ENCODE results near the gene SHLD3.
A peak's percentile ranks its signal among the peaks of the same experiment; 100 is the strongest.
"Not testable (repeated sequence)": the region's sequence is repeated elsewhere in the genome, so short reads cannot be mapped to it uniquely, and the experiment has no call there.

The SHLD3 gene

GRCh38 chr5:65624571-65625555, at the start of gene SHLD3, which contains the start of gene TRAPPC13:
Gene SHLD3, plus strand, starts transcription at chr5:65625027. Its CDS starts 4,561 bp downstream, at chr5:65629588.
Gene TRAPPC13, plus strand, starts transcription at chr5:65625027. Its CDS starts 34 bp downstream, at chr5:65625061.
- peak; percentile 78 to 81 for DNase-seq

GRCh38 chr5:65577141-65577540, 47.7 kb upstream of the SHLD3 start:
- no peak for DNase-seq

GRCh38 chr5:65588694-65589093, 36.1 kb upstream of the SHLD3 start:
- no peak for DNase-seq

GRCh38 chr5:65601761-65602160, 23.1 kb upstream of the SHLD3 start:
- DNase-seq, result not testable (repeated sequence)

DNA sequence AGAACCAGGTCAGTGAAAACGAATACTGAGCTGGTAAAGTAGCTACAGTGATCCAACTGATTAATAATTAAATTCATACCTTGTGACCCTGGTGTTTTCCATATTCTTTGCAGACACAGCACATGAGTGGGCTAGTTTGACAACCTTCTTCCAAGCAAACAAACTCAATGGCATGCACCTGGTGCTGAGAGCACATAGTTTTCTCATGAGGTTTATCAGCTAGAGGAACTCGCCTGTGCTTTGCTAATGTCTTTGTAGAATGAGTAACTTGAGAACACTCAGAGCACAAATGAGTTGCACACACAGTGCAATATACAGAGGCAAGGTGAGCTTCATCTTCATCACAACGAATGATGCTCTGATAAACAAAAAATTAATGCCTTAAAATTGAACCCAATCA, 13.3 kb upstream of the SHLD3 start:
- no peak for DNase-seq

GRCh38 chr5:65612298-65612907, 12.4 kb upstream of the SHLD3 start:
- DNase-seq, result no peak

DNA sequence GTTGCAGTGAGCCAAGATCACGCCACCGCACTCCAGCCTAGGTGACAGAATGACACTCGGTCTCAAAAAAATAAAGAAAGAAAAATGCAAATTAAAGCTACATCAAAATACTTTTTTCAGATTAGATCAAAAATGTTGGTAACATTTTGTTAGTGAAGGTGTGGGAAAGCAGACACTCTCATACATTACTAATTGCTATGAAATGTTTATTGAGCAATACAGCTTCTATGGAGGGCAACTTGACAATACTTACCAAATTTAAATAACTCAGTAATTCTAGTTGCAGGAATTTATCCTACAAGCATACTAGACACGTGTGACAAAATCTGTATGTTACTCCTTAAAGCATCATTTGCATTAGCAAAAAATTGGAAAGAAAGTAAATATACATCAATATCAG, 4.8 kb upstream of the SHLD3 start:
- DNase-seq, result no peak

GRCh38 chr5:65621961-65622360, 2.9 kb upstream of the SHLD3 start:
- DNase-seq, result not testable (repeated sequence)

DNA sequence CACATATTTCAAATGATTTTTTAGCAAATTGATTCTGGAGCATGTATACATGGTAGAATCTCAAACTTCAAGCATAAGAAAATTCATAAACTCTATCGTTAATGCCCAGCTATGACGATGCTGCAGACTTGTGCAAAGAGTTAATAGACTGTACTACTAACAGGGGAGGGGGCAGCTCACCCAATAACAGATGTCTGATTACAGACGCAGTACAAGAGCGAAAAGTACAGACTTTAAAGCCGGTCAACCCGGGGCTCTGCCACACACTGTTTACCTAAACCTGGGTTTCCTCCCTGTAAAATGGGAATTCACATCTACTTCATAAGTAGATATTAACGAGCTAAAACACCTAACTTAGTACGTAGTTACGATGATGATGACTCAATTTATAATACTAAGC, 1.3 kb upstream of the SHLD3 start:
- no peak for DNase-seq

DNA sequence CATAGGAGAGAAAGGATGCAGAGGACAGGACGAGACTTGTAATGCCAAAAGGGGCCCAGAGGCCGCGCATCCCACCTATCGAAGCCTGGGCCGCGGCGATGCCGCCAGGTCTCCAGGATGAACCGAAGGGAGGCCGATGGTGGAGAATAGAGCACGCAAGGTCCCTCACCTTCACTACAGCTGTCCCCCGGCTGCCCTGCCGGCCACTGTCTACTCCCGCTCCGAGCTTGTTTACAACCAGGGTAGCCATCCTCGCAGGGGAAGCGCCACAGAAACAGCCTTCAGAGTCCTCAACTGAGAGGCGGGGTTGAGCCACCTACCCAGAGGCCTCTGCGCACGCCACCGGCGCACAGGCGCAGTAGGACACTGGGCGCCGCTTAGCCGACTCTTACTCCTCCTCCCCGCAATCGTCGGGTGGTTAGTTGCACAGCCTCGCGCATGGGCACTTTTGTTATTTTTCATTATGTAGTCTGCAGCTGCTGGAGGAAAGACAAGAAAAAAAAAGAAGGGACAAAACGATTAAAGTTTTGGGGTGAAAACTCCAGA, 729 bp upstream of the SHLD3 start, which contains the start of gene TRIM23:
TRIM23 (minus strand) TSS at position 309 of the 546 bp plus-strand sequence; CDS start at position 250, 59 bp downstream.
- DNase-seq, result peak; percentile 86 to 91

DNA sequence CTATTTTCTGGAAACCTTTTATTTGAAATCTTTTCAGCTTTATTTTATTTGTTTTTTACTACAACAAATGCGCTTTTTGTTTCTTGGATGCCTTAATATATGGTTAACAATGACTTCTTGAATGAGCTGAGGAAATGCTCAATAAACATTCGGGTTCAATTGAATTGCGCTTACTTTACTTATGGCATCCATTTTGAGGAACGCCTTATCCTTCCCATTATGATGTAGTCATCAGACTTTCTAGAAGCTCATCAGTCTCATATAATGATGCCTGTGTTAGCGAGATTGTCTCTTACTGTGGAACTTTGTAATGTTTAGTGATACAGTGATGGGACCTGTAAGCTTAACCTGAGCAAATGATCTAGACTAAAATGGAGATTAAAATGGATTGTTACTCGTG, 916 bp downstream of the SHLD3 start:
- no peak for DNase-seq

- no peak for DNase-seq
Measured at GRCh38 chr5:65630981-65631380, 6.2 kb downstream of the SHLD3 start.

- DNase-seq, result no peak
Measured at GRCh38 chr5:65640240-65640639, 15.4 kb downstream of the SHLD3 start.

DNA sequence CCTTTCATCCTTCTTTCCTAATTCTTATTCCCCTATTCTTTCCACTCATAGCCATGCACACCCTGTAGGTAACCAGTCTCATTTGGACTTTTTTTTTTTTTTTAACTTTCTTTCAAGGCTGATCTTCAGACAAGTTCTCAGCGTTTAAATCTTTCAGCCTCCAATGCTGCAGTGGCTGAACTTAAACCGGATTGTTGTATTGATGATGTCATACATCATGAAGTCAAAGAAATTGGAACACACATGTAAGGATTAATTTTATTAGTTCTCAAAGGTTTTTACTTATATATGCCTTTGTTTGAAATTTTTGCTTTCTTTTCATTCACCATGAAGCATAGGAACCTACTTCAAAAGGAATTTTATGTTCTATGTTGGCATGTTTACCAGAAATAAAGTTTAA, 22.1 kb downstream of the SHLD3 start:
- DNase-seq, result no peak

DNA sequence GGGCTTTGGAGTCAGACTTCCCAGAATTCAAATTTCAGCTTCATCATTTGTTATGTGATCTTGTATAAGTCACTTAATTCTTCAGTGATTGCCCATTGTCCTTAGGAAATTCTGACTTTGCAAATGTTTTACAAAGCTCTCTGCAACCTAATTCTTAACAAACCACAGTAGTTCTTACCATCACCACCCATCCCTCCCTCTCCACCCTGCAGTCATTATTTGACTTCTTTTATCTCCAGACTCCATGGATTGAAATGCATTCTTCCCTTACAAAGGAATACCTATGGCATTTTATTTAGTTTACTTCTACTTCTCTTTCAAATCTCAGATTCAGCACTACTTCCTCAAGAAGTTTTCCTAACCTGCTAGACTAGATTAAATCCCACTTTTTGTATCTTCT, 23.1 kb downstream of the SHLD3 start:
- DNase-seq, result no peak

- DNase-seq, result no peak
Measured at GRCh38 chr5:65651144-65651543, 26.3 kb downstream of the SHLD3 start.

- no peak for DNase-seq
Measured at GRCh38 chr5:65654713-65655112, 29.9 kb downstream of the SHLD3 start.

DNA sequence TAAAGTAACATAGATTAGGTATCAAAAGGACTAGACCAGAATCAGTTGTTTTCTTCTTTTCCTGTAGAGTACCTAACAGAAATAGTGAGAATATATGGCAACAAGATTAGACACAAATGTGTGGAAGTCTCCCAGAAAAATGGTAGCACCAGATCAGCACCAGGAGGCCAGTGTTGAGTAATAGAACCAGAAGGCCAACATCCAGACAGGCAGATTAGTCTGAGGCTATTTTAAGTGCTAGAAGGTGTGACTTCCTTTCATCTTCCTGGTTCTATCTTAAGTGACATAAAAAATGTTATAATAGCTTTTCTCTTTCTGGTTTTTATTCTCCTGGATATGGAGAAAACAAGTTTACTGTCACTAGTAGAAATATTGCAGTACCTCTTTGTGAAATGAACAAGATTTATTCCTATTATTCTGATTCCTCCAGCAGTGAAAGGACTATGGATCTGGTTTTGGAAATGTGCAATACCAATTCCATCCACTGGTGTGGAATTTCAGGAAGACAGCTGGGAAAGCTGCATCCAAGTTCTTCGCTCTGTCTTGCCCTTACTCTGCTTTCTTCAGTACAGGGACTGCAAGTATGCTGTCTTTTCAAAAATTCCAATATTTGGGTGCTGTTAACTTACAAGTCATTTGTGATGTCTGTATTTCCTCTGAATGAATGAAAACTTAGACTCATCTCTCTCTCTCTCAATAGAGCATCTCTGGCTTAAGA, 39.1 kb downstream of the SHLD3 start:
- DNase-seq, result no peak

DNA sequence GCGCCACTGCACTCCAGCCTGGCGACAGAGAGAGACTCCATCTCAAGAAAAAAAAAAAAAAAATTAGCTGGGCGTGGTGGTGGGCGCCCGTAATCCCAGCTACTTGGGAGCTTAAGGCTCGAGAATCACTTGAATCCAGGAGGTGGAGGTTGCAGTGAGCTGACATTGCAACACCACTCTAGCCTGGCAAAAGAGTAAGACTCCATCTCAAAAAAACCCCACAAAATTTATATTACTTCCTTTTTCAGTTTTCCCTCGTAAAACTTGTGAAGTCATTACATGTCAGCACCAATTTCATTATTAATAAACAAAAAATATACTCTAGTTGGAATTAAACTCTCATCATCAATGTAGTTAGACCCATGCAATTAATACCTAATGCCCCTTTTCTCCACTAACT, 43.9 kb downstream of the SHLD3 start:
- no peak for DNase-seq

DNA sequence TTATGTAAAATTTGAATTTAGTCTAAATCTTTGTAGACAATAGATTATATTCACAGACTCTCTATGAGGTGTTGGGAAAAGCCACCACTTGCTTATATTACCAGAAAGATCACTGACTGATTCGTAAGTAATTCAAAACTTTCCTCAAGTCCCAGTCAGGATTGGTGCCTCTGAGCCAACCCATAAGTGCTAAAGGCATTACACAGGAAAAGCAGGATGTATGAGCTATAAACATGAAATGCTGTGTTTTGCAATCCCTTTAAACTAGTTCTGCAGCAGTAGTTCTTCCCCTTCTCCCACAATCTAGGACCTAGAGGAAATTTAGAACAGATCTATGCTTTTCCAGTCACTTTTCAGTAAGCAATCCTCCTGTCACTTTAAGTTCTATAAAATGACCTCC, 48.0 kb downstream of the SHLD3 start:
- no peak for DNase-seq

DNA sequence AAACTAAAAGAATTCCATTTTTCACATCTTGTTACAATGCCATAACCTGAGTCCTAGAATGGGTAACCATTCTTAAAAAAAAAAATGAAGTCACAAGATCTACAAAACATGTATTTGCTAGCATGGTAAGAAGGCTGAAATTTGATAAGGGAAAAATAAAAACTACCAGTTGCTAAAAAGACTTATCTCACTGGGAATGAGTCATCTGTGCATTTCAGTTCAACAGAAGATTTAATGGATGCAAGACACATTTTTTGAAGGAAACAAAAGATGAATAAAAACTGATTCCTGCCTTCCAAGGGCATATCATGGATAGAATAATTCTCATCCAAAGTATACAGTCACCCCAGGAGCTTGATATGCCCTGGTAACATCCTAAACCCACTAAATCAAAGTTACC, 49.9 kb downstream of the SHLD3 start:
- DNase-seq, result no peak

GRCh38 chr5:65676056-65676455, 51.2 kb downstream of the SHLD3 start:
- not testable (repeated sequence) for DNase-seq
